ENCODE results near the gene TTL.

DNA sequence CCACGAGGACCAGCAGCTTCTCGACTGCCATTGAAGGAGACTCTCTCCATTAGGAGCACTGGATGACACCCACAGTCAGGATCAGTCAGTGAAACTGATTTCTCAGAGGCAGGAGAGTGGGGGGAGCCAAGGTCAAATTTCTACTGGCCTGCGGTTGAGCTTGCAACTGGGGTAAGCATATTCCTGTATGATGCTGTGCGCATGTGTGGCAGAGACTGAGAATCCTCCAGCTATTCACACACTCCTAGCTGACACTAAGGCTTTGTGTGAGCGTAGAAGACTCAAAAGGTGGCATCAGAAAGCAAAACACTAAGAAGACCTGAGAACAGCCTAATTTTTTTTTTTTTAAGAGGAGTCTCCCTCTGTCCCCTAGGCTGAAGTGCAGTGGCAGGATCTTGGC is 19.8 kb upstream of the TTL start:
- TF ChIP-seq, protein P1, sequence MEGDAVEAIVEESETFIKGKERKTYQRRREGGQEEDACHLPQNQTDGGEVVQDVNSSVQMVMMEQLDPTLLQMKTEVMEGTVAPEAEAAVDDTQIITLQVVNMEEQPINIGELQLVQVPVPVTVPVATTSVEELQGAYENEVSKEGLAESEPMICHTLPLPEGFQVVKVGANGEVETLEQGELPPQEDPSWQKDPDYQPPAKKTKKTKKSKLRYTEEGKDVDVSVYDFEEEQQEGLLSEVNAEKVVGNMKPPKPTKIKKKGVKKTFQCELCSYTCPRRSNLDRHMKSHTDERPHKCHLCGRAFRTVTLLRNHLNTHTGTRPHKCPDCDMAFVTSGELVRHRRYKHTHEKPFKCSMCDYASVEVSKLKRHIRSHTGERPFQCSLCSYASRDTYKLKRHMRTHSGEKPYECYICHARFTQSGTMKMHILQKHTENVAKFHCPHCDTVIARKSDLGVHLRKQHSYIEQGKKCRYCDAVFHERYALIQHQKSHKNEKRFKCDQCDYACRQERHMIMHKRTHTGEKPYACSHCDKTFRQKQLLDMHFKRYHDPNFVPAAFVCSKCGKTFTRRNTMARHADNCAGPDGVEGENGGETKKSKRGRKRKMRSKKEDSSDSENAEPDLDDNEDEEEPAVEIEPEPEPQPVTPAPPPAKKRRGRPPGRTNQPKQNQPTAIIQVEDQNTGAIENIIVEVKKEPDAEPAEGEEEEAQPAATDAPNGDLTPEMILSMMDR (IDR thresholded peaks at IDR 0.05), result no peak
- no peak for TF ChIP-seq POLR2A (IDR thresholded peaks at IDR 0.05)

Data from esophagus squamous epithelium (tissue), 4 donors.